Endothelial cell of umbilical vein (primary cell): Measurements from ENCODE around the gene DCP2. TPM values are rescaled to one million over a fixed set of nuclear protein-coding genes. Genes with fewer than 3 reads are reported as not detected.

Source experiments
- polyA plus RNA-seq, 4 experiments: library from polyadenylated mRNA; depleted of rRNA in 3 of 4; stranded (reverse) in 3 of 4; unstranded in 1 of 4; fragments of >200 nt; gene quantifications; 2 replicates each; pipeline versions ENCODE4 v1.2.1 to v1.2.3, GENCODE V29; 2011 to 2012; ENCODE audit warnings: missing spikeins in 1 of 4
- total RNA-seq: library from RNA; stranded (reverse); gene quantifications from 2 replicates; pipeline ENCODE4 v1.2.3, GENCODE V29; 2021

DCP2 gene
- total and polyA plus RNA-seq, 2 donors (not counting 3 experiments of a cell fraction or from before 2014, with no cell fraction given) = 11.3 to 60.0 TPM

Other genes starting within 250 kb of the DCP2 start
- gene APC, start 238.9 kb upstream of the DCP2 start, total RNA-seq = 39.6 and 42.0 TPM in 2 replicates
- 7.5 and 11.2 TPM in 2 replicates for gene APC, start 238.9 kb upstream of the DCP2 start, polyA plus RNA-seq
- 69.2 and 69.4 TPM in 2 replicates for gene SRP19, start 115.5 kb upstream of the DCP2 start, total RNA-seq
- gene SRP19, start 115.5 kb upstream of the DCP2 start, polyA plus RNA-seq = 18.4 and 28.6 TPM in 2 replicates
- 84.5 and 98.0 TPM in 2 replicates for gene REEP5, start 54.6 kb upstream of the DCP2 start, total RNA-seq
- gene REEP5, start 54.6 kb upstream of the DCP2 start, polyA plus RNA-seq = 163 and 185 TPM in 2 replicates